Mesodermal cell (in vitro differentiated cells): Measurements from ENCODE around the gene ABL1.

Experiments
- H3K27ac ChIP-seq: 2 replicates; pipeline ENCODE4 v1.7.0; 2013; ENCODE audit warnings: mild to moderate bottlenecking, low read depth, low read length, moderate library complexity; ENCODE audit not compliant: severe bottlenecking
- H3K36me3 ChIP-seq: 2 replicates; pipeline ENCODE4 v1.7.1; 2013; ENCODE audit warnings: mild to moderate bottlenecking, low read length, moderate library complexity; ENCODE audit not compliant: control insufficient read depth, insufficient read depth
- H3K4me1 ChIP-seq: one replicate; pipeline ENCODE4 v1.7.1; 2013; ENCODE audit warnings: mild to moderate bottlenecking, low read length; ENCODE audit not compliant: insufficient read depth, control insufficient read depth, poor library complexity, severe bottlenecking
- H3K4me3 ChIP-seq: 2 replicates; pipeline ENCODE4 v1.7.0; 2013; ENCODE audit warnings: low read length, control low read depth, mild to moderate bottlenecking; ENCODE audit not compliant: insufficient read depth, poor library complexity, severe bottlenecking; ENCODE audit errors: extremely low read depth
- H3K9me3 ChIP-seq: 2 replicates; pipeline ENCODE4 v1.7.1; 2013; ENCODE audit warnings: mild to moderate bottlenecking, low read length, moderate library complexity; ENCODE audit not compliant: control insufficient read depth
- WGBS, 2 experiments: methylation state at CpG; one replicate each; pipeline ENCODE4 v1.1.5; 2013; ENCODE audit warnings: missing lambda C conversion rate in 2 of 2; ENCODE audit not compliant: insufficient coverage in 2 of 2; 5-methylcytosine and 5-hydroxymethylcytosine counted together

The ABL1 gene

DNA sequence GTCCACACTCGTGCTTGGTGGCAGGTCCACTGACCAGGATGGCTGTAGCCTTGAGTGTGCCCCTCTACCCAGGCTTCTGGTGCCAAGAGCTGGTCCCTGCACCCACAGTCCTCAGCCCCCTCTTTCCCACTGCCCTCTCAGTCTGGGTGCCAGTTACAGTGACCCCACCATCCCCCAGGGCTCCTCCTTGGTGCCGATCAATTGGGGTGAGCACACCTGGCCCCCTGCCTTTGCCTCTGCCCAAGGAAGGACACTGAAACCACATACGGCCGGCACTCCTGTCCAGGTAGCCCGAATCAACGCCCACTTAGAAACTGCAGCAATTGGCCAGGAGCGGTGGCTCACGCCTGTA is 80.0 kb downstream of the ABL1 start:
- Histone ChIP-seq H3K36me3 (no peaks in the 10 kb centered on the region), H3K27ac (no peak overlapping the region), H3K4me3 (no peak overlapping the region), H3K9me3 (no peaks in the 10 kb centered on the region), H3K4me1 (peaks cover 9% of the 10 kb centered on the region)
- WGBS, 2 experiments, result 83 to 95% methylated on average over 8 of the region's 8 CpGs

DNA sequence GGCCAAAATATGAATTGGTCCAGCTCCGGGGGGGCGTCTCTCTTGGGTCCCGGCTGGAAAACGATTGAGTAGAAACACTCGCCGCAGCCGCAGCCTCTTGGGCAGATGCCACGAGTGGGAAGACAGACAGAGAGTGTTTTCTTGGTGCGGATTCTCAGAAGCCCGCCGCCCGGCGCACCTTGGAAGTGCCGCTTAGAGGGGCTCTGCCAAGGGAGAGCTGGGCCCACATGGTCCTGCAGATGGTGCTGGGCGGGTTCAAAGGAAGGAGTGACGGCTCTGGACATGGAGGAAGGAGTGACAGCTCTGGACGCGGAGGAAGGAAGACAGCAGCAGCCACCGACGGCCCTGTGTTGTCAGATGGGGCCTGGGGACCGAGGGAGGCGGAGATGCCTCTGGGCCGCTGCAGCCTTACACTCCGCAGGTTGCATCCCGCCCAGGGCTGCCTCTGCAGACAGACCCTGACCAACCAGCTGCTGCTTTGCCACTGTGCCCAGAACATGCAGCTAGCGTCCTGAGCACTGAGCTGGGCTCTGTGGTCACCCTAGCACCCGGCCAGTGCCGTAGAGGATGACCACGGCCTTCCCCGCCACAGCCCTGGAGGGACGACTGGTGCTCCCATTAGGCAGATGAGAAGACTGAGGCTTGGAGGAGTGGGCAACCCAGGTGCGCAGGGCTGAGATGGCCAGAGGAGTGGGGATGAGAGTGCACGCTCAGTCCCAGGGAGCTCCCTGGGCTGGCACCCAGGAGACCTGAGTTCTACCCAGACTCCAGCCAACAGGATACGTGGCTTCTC is 82.3 kb downstream of the ABL1 start:
- H3K9me3 ChIP-seq, result no peaks in the 10 kb centered on the region
- no peaks in the 10 kb centered on the region for H3K36me3 ChIP-seq
- 89 to 92% methylated on average over 23 to 33 of the region's 34 CpGs for WGBS, 2 experiments
- H3K4me3 ChIP-seq, result no peak overlapping the region
- no peak overlapping the region for H3K27ac ChIP-seq
- H3K4me1 ChIP-seq, result peaks cover 9% of the 10 kb centered on the region

DNA sequence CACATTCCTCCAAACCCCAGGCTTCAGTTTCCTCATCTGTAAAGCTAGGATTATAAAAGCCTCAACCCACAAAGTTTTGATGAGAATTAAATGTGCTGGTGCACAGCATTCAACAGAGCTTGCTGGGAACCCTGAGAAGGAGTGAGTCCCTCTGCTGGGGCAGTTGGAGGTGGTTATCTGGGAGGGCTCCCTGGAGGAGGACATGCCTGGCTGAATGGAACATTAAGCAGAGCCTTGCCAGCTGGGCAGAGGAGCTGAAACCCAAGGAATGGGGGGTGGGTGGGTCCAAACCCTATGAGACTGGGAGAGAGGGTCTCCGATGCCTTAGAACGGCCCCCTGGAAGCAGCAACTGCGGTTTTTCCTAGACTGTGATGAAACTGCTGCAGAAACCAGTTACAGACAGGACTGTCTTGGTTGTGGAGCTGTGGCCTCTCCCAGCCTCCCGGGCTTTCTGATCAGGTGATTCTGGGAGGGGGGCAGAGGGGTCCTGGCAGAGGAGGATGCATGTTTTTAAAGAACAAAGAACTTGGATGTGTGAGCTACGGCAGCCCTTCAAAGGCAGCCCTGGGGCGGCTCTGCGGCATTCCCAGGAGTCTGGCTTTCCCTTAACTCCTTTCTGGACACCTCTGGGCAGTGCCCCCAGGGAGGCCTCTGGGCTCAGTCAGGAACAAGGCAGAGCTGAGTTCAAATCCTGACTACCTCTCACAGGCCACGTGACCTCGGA is 83.2 kb downstream of the ABL1 start:
- peaks cover 4% of the 10 kb centered on the region for H3K4me1 ChIP-seq
- no peaks in the 10 kb centered on the region for H3K36me3 ChIP-seq
- 69 to 92% methylated on average over 8 of the region's 9 CpGs for WGBS, 2 experiments
- H3K27ac ChIP-seq, result no peak overlapping the region
- no peaks in the 10 kb centered on the region for H3K9me3 ChIP-seq
- no peak overlapping the region for H3K4me3 ChIP-seq

DNA sequence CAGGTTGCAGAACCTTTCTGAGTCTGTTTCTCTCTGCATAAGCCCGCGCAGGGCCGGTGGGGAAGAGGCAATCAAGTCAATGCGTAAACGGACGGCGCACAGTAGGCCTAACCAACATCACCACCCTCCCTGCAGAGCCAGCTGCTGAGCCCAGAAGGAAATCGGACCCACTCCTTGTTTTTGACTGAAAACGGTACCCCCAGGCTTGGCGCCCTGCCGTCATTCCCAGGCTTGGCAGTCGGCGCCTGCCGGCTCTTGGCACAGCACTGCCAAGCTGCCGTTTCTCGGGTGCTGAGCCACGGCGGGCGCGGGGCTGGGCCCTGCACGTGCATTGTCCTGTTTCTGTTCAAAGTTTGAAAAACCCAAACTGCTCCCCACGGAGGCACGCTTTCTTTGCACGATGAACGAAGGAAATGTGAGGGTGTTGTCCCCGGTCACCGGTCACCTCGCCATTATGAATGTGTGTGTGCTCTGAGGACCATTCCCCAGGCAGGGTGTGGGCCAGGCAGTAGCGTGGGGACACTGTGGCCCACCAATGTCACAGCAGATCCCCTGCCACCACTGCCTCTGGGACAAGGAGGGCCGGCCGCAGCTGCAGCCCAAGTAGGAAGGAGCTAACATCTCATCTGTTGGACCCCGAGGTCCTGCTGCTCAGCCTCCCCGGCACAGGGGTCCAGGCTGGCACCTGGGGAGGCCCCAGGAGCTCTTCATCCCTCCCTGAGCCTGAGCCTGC is 83.9 kb downstream of the ABL1 start:
- H3K4me3 ChIP-seq, result no peak overlapping the region
- 95% methylated on average over 32 to 33 of the region's 33 CpGs for WGBS, 2 experiments
- no peaks in the 10 kb centered on the region for H3K9me3 ChIP-seq
- H3K27ac ChIP-seq, result no peak overlapping the region
- H3K4me1 ChIP-seq, result no peaks in the 10 kb centered on the region
- H3K36me3 ChIP-seq, result no peaks in the 10 kb centered on the region

DNA sequence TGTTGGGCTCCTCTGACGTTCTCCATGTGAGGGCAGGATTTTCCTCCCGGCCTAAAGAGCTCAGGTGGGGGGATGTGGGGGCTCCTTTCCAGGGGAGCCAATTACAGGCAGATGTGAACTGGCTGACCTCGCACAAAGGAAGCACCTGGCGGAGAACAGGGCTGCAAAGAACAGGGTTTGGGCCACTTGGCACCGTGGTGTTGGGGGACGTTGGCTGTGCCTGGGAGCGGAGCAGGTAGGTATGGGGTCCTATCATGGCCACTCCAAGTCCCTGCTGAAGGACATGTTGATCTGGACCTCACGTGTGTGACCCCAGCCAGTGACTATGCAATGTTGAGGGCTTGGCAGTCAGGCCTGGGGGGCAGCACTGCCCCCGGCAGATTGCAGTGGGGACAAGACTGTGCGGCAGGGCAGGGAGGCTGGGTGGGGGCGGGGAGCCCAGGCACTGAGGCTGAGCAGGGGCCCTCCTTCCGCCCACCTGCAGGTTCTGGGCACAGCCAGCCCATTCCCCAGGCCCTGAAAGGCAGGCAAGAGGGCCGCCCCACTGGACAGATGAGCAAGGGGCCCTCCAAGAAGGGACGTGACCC is 84.6 kb downstream of the ABL1 start:
- Histone ChIP-seq H3K27ac (no peak overlapping the region), H3K4me3 (no peak overlapping the region), H3K36me3 (no peaks in the 10 kb centered on the region), H3K9me3 (no peaks in the 10 kb centered on the region), H3K4me1 (no peaks in the 10 kb centered on the region)
- WGBS, 2 experiments, result 91 to 92% methylated on average over 8 to 14 of the region's 14 CpGs

DNA sequence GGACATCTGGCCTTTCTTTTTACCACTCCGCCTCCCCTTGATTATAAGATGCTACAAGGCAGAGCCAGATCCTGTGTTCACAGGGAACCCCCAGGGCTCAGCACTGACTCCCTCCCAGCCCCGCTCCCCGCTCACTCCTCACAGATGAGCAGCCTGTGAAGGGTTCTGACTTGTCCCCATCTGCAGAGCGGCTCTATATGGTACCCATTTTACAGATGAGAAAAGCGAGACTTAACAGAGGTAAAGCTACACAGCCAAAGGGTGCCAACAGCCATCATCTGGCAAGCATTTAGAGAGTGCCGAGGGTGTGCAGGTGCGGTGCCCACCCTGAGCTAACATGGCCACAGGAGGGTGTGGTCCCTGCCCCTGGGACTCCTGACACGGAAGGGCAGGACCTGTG is 85.2 kb downstream of the ABL1 start:
- Histone ChIP-seq H3K36me3 (no peaks in the 10 kb centered on the region), H3K4me1 (no peaks in the 10 kb centered on the region), H3K4me3 (no peak overlapping the region), H3K27ac (no peak overlapping the region), H3K9me3 (no peaks in the 10 kb centered on the region)
- WGBS, 2 experiments, result 96 to 97% methylated on average over 3 to 7 of the region's 8 CpGs

DNA sequence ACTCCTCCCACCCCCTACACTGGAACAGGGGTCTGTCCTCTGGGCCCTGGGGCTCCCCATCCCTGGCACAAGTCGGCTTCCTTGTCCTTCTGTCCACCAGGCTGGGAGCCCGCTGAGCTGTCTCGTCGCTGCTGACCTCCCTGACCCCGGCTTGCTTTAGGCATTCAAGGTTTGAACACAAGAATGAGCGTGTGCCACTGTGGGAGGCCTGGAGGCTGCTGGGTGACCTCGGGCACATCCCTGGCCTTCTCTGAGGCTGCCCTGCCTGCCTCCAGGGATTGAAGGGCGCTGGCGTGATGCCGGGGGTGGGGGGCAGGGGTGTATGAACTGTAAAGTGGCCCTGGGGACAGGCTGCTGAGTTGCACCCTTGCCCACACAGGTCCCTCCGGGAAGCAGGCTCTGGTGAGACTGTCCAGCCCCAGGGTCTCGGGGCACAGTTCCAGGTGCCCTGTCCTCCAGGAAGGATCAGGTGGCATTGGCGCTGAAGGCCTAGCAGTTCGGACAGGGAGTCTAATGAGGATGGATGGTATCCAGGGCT is 85.8 kb downstream of the ABL1 start:
- Histone ChIP-seq H3K4me1 (no peaks in the 10 kb centered on the region), H3K9me3 (no peaks in the 10 kb centered on the region), H3K36me3 (no peaks in the 10 kb centered on the region), H3K4me3 (no peak overlapping the region), H3K27ac (no peak overlapping the region)
- WGBS, 2 experiments, result 86 to 91% methylated on average over 10 to 14 of the region's 14 CpGs

DNA sequence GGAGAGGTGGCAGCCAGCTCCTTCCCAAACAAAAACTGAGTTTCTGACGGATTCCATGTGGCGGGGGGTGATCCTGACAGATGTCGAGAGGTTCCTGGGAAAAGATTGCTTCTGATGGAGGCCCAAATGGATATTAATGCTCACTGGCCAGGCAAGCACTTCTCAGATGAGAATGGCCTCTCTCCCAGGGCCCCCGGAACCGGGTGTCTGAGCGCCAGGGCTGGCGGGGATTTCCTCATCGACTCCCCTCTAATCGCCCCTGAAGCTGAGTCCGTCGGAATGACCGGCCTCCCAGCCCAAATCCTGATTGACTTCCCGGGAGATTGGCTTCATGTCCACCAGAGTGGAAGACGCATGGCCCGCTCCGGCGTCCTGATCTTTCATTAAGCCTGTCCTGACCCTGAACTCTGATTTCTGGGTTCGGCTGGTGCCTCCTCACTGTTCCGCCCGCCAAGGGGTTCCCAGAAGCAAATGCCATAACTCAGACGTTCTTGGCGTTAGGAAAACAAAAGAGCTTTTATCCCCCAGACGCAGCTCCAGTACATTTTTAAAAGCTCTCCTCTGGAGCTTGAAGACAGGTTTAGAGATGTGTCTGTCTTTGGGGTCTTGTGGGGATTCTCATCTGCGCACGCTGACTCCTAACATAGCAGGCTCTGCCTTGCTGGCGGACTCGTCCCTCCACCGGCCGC is 86.4 kb downstream of the ABL1 start:
- Histone ChIP-seq H3K36me3 (no peaks in the 10 kb centered on the region), H3K27ac (no peak overlapping the region), H3K9me3 (no peaks in the 10 kb centered on the region), H3K4me1 (no peaks in the 10 kb centered on the region), H3K4me3 (no peak overlapping the region)
- WGBS, 2 experiments, result 86 to 89% methylated on average over 24 to 28 of the region's 29 CpGs

DNA sequence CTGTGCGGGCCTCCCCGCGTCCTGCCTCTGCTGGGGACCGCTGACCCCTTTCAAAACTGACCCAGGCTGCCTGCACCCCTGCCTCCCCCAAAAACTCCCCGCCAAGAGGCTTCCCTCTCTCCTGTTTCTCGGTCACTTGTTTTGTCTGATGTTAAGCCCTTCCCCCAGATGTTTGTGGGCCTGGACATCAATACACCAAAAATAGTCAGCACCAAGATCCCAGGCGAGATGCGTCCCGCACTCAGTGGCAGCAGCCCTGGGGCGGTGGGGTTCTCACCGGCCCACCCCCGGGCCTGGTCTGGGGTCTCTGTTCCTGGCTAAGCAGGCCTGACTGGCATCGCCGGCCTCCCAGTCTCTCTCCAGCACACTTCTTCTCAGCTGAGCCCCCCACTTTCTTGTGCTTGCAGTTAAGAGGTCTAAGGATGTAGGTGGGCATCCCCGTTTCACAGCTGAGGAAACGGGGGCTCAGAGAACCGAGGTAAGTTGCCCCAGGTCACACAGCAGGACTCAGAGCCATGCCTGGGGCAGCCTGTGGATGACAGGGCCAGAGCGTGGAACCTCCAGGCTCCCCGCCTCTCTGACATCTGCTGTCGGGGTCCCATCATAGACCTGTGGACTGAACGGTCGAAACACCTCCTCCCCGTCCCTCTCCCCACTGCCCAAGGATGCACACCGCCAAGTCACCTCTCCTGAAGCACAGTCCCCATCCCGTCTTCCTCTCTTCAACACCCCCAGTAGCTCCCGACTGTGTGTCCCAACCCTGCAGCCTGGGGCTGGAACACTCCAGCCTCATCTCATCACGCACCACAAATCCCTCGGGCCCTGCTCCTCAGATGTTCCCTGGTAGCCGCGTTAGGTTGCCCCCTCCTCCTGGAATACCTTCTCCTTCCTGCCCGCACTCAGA is 87.2 kb downstream of the ABL1 start:
- Histone ChIP-seq H3K4me3 (no peak overlapping the region), H3K9me3 (no peaks in the 10 kb centered on the region), H3K36me3 (no peaks in the 10 kb centered on the region), H3K4me1 (no peaks in the 10 kb centered on the region), H3K27ac (no peak overlapping the region)
- WGBS, 2 experiments, result 83 to 87% methylated on average over 25 to 31 of the region's 31 CpGs
